Prostate gland (tissue), 2 donors: ENCODE data around the gene DES. TPM values are rescaled to one million over a fixed set of nuclear protein-coding genes. Genes with fewer than 3 reads are reported as not detected.

Experiments used
- DNase-seq: peaks from one replicate; pipeline ENCODE4 v3.0.0-alpha.2; 2019; ENCODE audit warnings: low spot score
- H3K27ac ChIP-seq, 2 donors: fragments of 200-600 bp; sonication (generic); 2 replicates each; pipeline ENCODE4 v1.5.1; 2017 to 2019
- H3K27me3 ChIP-seq: fragments of 200-600 bp; sonication (generic); replicated peaks from 2 replicates; pipeline ENCODE4 v1.5.1; 2019; ENCODE audit not compliant: insufficient read depth
- H3K36me3 ChIP-seq, 2 donors: fragments of 200-600 bp; sonication (generic); 1 replicate in 1 of 2; 2 replicates in 1 of 2; pipeline versions ENCODE4 v1.5.1 to v1.8.1; 2017 to 2019
- H3K4me1 ChIP-seq: fragments of 200-600 bp; sonication (generic); replicated peaks from 2 replicates; pipeline ENCODE4 v1.5.1; 2019
- H3K4me3 ChIP-seq, 2 donors: fragments of 200-600 bp; sonication (generic); 2 replicates each; pipeline ENCODE4 v1.5.1; 2017 to 2019
- H3K9me3 ChIP-seq: fragments of 200-600 bp; sonication (generic); 2 replicates; pipeline ENCODE4 v1.5.1; 2017
- CTCF ChIP-seq, 4 experiments: fragments of 200-600 bp in 2 of 4; fragments of 450-650 bp in 2 of 4; sonication (generic) in 2 of 4; IDR thresholded peaks; 1 replicate in 3 of 4; 2 replicates in 1 of 4; pipeline ENCODE4 v1.5.1; 2016 to 2019; ENCODE audit warnings: antibody characterized with exemption in 4 of 4, mild to moderate bottlenecking in 2 of 4, moderate library complexity in 2 of 4
- POLR2A ChIP-seq: fragments of 450-650 bp; IDR thresholded peaks from one replicate; pipeline ENCODE4 v1.6.1; 2016; ENCODE audit warnings: antibody characterized with exemption, mild to moderate bottlenecking
- POLR2AphosphoS5 ChIP-seq: sonication (generic); formaldehyde crosslinking; IDR thresholded peaks from one replicate; pipeline ENCODE4 v1.6.1; 2017; ENCODE audit warnings: antibody characterized with exemption
- WGBS: methylation state at CpG from one replicate; pipeline ENCODE4 v1.1.5; 2018; 5-methylcytosine and 5-hydroxymethylcytosine counted together
- intact Hi-C: fragments of 100-400 bp; cut with DNase I; formaldehyde crosslinking; loops from one replicate; pipeline ENCODE4 v1.14.2; 2022
- total RNA-seq, 2 donors: library from RNA; depleted of rRNA; stranded (reverse); fragments of >200 nt; gene quantifications; one replicate each; pipeline ENCODE4 v1.1.0, GENCODE V29; 2016

DES gene
- total RNA-seq, 2 donors from 2014 or later = 1,584 to 1,742 TPM

- H3K4me1 ChIP-seq = no peaks in the 10 kb centered on the region
- no peak for TF ChIP-seq POLR2AphosphoS5
- TF ChIP-seq POLR2A = no peak
- TF ChIP-seq CTCF (IDR thresholded peaks at IDR 0.05) = no peak
- H3K27me3 ChIP-seq = no peaks in the 10 kb centered on the region
- no peak overlapping the region for H3K4me3 ChIP-seq
- 86% methylated on average over 7 of the region's 7 CpGs for WGBS
- H3K27ac ChIP-seq = no peak overlapping the region
- H3K36me3 ChIP-seq = no peaks in the 10 kb centered on the region
- no peak for DNase-seq
- no peaks in the 10 kb centered on the region for H3K9me3 ChIP-seq
- intact Hi-C loops = no loop called here
These were observed 7.9 kb downstream of the DES start for GRCh38 chr2:219426068-219426443.

- Histone ChIP-seq H3K4me1 (no peaks in the 10 kb centered on the region), H3K9me3 (no peaks in the 10 kb centered on the region), H3K27ac (no peak overlapping the region), H3K27me3 (no peaks in the 10 kb centered on the region), H3K4me3 (no peak overlapping the region), H3K36me3 (no peaks in the 10 kb centered on the region)
- WGBS = 90% methylated on average over 7 of the region's 7 CpGs
- DNase-seq = no peak
- intact Hi-C loops = no loop called here
- no peak for TF ChIP-seq CTCF (IDR thresholded peaks at IDR 0.05)
- TF ChIP-seq POLR2AphosphoS5 = no peak
- no peak for TF ChIP-seq POLR2A
These were observed 8.5 kb downstream of the DES start for GRCh38 chr2:219426534-219427136.

- Histone ChIP-seq H3K27me3 (no peaks in the 10 kb centered on the region), H3K36me3 (no peaks in the 10 kb centered on the region), H3K4me1 (no peaks in the 10 kb centered on the region), H3K9me3 (no peaks in the 10 kb centered on the region), H3K27ac (no peak overlapping the region), H3K4me3 (no peak overlapping the region)
- TF ChIP-seq POLR2A (no peak), CTCF (IDR thresholded peaks at IDR 0.05) (no peak), POLR2AphosphoS5 (no peak)
- intact Hi-C loops = no loop called here
- DNase-seq = no peak
These were observed 10.3 kb downstream of the DES start for GRCh38 chr2:219428469-219428868.

- Histone ChIP-seq H3K4me3 (no peak overlapping the region), H3K36me3 (no peaks in the 10 kb centered on the region), H3K27me3 (no peaks in the 10 kb centered on the region), H3K27ac (no peak overlapping the region), H3K4me1 (no peaks in the 10 kb centered on the region), H3K9me3 (no peaks in the 10 kb centered on the region)
- intact Hi-C loops = no loop called here
- TF ChIP-seq POLR2A = no peak
- no peak for TF ChIP-seq CTCF (IDR thresholded peaks at IDR 0.05)
- no peak for TF ChIP-seq POLR2AphosphoS5
- no peak for DNase-seq
- WGBS = 91% methylated on average over 7 of the region's 7 CpGs
These were observed 11.9 kb downstream of the DES start for GRCh38 chr2:219429958-219430606.
